OCI-LY7 (cell line): ENCODE results near the gene GNAZ. TPM values are rescaled to one million over a fixed set of nuclear protein-coding genes. Genes with fewer than 3 reads are reported as not detected.

ENCODE experiments used
- BruUV-seq: library from RNA; stranded (reverse); fragments of 400-500 nt; replicated peaks from 2 replicates; lab custom pipeline; 2021; lab: Mats Ljungman, UMichigan
- CTCF ChIA-PET: fragments of 300-600 bp; sonication (Branson Sonifier 250); formaldehyde crosslinking; loops from one replicate; lab custom pipeline; 2022; ENCODE audit warnings: antibody characterized with exemption; ENCODE audit not compliant: unreplicated experiment; lab: Charles Lee
- POLR2A ChIA-PET: fragments of 300-600 bp; sonication (Branson Sonifier 250); formaldehyde crosslinking; loops from one replicate; lab custom pipeline; 2022; ENCODE audit warnings: antibody characterized with exemption; lab: Charles Lee
- DNase-seq: peaks from one replicate; pipeline ENCODE4 v3.0.0-alpha.2; 2015; ENCODE audit warnings: low spot score
- H2AFZ ChIP-seq: fragments of 200-600 bp; sonication (generic), shearing (Covaris generic); 2 replicates; pipeline ENCODE4 v1.6.1; 2014; ENCODE audit warnings: mild to moderate bottlenecking, antibody characterized with exemption, low read length, moderate library complexity
- H3K27ac ChIP-seq: fragments of 200-600 bp; sonication (generic); 2 replicates; pipeline ENCODE4 v1.5.1; 2014; ENCODE audit warnings: mixed run types, low read depth, mild to moderate bottlenecking, moderate library complexity, low read length, inconsistent platforms; ENCODE audit not compliant: poor library complexity, severe bottlenecking
- H3K36me3 ChIP-seq: fragments of 200-600 bp; sonication (generic); 2 replicates; pipeline ENCODE4 v1.6.1; 2014; ENCODE audit warnings: mild to moderate bottlenecking, antibody characterized with exemption, low read length, moderate library complexity, mixed read lengths; ENCODE audit not compliant: insufficient read depth
- H3K4me1 ChIP-seq: fragments of 200-600 bp; sonication (generic); 2 replicates; pipeline ENCODE4 v1.5.1; 2014; ENCODE audit warnings: mild to moderate bottlenecking, low read length; ENCODE audit not compliant: insufficient read depth, poor library complexity, severe bottlenecking
- H3K4me2 ChIP-seq: fragments of 200-600 bp; sonication (generic); 2 replicates; pipeline ENCODE4 v1.6.1; 2014; ENCODE audit warnings: mild to moderate bottlenecking, low read length
- H3K4me3 ChIP-seq: fragments of 200-600 bp; sonication (generic); 2 replicates; pipeline ENCODE4 v1.5.1; 2014; ENCODE audit warnings: mild to moderate bottlenecking, low read depth, low read length; ENCODE audit not compliant: poor library complexity, severe bottlenecking
- H3K79me2 ChIP-seq: fragments of 200-600 bp; sonication (generic); 2 replicates; pipeline ENCODE4 v1.6.1; 2016; ENCODE audit warnings: low read depth, mild to moderate bottlenecking, low read length, moderate library complexity, mixed read lengths; ENCODE audit not compliant: insufficient read depth
- H3K9me2 ChIP-seq: fragments of 200-600 bp; sonication (generic); 2 replicates; pipeline ENCODE4 v1.6.1; 2016; ENCODE audit warnings: mild to moderate bottlenecking, low read length, mixed read lengths; ENCODE audit not compliant: insufficient read depth
- H3K9me3 ChIP-seq: fragments of 200-600 bp; sonication (generic); 2 replicates; pipeline ENCODE4 v1.6.1; 2014; ENCODE audit warnings: mild to moderate bottlenecking, mixed run types, low read length, mixed read lengths
- H4K20me1 ChIP-seq: fragments of 200-600 bp; sonication (generic); 2 replicates; pipeline ENCODE4 v1.6.1; 2014; ENCODE audit warnings: mild to moderate bottlenecking, antibody characterized with exemption, low read length, moderate library complexity, mixed read lengths; ENCODE audit not compliant: insufficient read depth
- EZH2phosphoT487 ChIP-seq: fragments of 200-600 bp; sonication (generic); IDR thresholded peaks from 2 replicates; pipeline ENCODE4 v1.6.1; 2018; ENCODE audit warnings: low read depth, borderline replicate concordance, mild to moderate bottlenecking, mixed run types, antibody characterized with exemption, low read length, moderate library complexity, mixed read lengths
- intact Hi-C: fragments of 100-400 bp; cut with micrococcal nuclease; formaldehyde crosslinking; loops from one replicate; pipeline ENCODE4 v1.10.0; 2022; ENCODE audit not compliant: unreplicated experiment
- total RNA-seq, 2 experiments: library from RNA; depleted of rRNA in 1 of 2; stranded (reverse); fragments of >200 nt in 1 of 2; shearing (Covaris generic) in 1 of 2; gene quantifications; 2 replicates each; pipeline ENCODE4 v1.2.3, GENCODE V29; 2014 to 2022
- TF ChIP-seq, protein P1 (sequence below): fragments of 200-600 bp; sonication (generic); conservative IDR thresholded peaks from 2 replicates; pipeline ENCODE4 v1.5.1; 2014; ENCODE audit warnings: mild to moderate bottlenecking, antibody characterized with exemption, low read length, moderate library complexity, mixed read lengths

The GNAZ gene
- total RNA-seq, 2 experiments from 2014 or later, result 38.5 to 46.4 TPM

DNA sequence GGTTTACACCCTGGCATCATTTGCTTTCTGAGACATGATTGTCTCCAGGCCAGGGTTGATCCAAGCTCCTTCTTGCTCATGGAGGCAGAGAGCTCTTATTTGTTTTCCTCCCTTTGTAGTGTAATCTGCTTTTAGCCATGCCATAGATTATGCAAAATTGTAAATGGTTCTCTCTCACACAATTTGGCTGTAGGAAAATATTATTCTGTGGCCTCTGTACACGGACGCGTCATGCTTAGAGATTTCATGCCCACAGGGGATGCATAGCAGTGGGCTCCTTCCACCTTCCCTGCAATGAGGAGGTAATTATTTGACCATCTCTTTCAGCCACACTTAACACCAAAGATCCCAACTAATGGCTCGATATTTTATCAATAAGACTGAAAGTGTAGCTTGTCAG is 37.7 kb upstream of the GNAZ start:
- no peak for TF ChIP-seq EZH2phosphoT487
- TF ChIP-seq, protein P1, sequence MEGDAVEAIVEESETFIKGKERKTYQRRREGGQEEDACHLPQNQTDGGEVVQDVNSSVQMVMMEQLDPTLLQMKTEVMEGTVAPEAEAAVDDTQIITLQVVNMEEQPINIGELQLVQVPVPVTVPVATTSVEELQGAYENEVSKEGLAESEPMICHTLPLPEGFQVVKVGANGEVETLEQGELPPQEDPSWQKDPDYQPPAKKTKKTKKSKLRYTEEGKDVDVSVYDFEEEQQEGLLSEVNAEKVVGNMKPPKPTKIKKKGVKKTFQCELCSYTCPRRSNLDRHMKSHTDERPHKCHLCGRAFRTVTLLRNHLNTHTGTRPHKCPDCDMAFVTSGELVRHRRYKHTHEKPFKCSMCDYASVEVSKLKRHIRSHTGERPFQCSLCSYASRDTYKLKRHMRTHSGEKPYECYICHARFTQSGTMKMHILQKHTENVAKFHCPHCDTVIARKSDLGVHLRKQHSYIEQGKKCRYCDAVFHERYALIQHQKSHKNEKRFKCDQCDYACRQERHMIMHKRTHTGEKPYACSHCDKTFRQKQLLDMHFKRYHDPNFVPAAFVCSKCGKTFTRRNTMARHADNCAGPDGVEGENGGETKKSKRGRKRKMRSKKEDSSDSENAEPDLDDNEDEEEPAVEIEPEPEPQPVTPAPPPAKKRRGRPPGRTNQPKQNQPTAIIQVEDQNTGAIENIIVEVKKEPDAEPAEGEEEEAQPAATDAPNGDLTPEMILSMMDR, result no peak
- Histone ChIP-seq H3K9me2 (no peaks in the 10 kb centered on the region), H3K27ac (peak overlapping the region; percentile 98), H3K9me3 (peaks cover 19% of the 10 kb centered on the region), H3K79me2 (peaks cover 21% of the 10 kb centered on the region), H3K36me3 (peaks cover 38% of the 10 kb centered on the region), H3K4me1 (peaks cover 83% of the 10 kb centered on the region), H3K4me2 (peak overlapping the region; percentile 63), H4K20me1 (no peaks in the 10 kb centered on the region), H3K4me3 (peak overlapping the region; percentile 48), H2AFZ (peak overlapping the region; percentile 1; the same call in 1 of the 2 replicates)
- CTCF ChIA-PET, result interaction anchor here (1.1 kb wide), 1 partner anchor 8 kb away, joined by 3 read pairs; no protein-coding TSS in a partner anchor
- BruUV-seq, result no TSS peak
- intact Hi-C loops, result loop anchor here (10.0 kb wide), 1 partner anchor 868 kb away; no protein-coding TSS in a partner anchor
- DNase-seq, result no peak
- POLR2A ChIA-PET, result interaction anchor here (0.6 to 2.5 kb wide), 5 partner anchors 10 to 114 kb away, joined by 3 to 7 read pairs (median 3); no protein-coding TSS in a partner anchor

GRCh38 chr22:23033116-23033905 is 37.0 kb upstream of the GNAZ start:
- peaks cover 89% of the 10 kb centered on the region for H3K4me1 ChIP-seq
- ChIA-PET POLR2A (interaction anchor here (0.6 to 2.5 kb wide), 3 partner anchors 69 to 81 kb away, joined by 3 to 7 read pairs (median 3); no protein-coding TSS in a partner anchor), CTCF (interaction anchor here (1.1 kb wide), 1 partner anchor 9 kb away, joined by 3 read pairs; no protein-coding TSS in a partner anchor)
- intact Hi-C loops, result loop anchor here (10.0 kb wide), 1 partner anchor 869 kb away; no protein-coding TSS in a partner anchor
- no TSS peak for BruUV-seq
- H3K27ac ChIP-seq, result peak overlapping the region; percentile 98
- no peaks in the 10 kb centered on the region for H3K9me2 ChIP-seq
- TF ChIP-seq, protein P1, result no peak
- no peak for TF ChIP-seq EZH2phosphoT487
- peak overlapping the region; percentile 63 for H3K4me2 ChIP-seq
- H2AFZ ChIP-seq, result peak overlapping the region; percentile 1; the same call in 1 of the 2 replicates
- peak; percentile 49 for DNase-seq
- H4K20me1 ChIP-seq, result no peaks in the 10 kb centered on the region
- peaks cover 38% of the 10 kb centered on the region for H3K36me3 ChIP-seq
- H3K9me3 ChIP-seq, result peaks cover 19% of the 10 kb centered on the region
- H3K79me2 ChIP-seq, result peaks cover 21% of the 10 kb centered on the region
- H3K4me3 ChIP-seq, result peak overlapping the region; percentile 48
